Loucy (cell line): ENCODE measurements around the gene VPS13D.

Source experiments
- EZH2phosphoT487 ChIP-seq: fragments of 200-600 bp; IDR thresholded peaks from 2 replicates; pipeline ENCODE4 v1.6.1; 2018; ENCODE audit warnings: antibody characterized with exemption, mild to moderate bottlenecking, moderate library complexity, borderline replicate concordance
- TF ChIP-seq, protein P1 (sequence below): fragments of 200-600 bp; sonication (generic); conservative IDR thresholded peaks from 2 replicates; pipeline ENCODE4 v1.5.1; 2014; ENCODE audit warnings: mild to moderate bottlenecking, antibody characterized with exemption, low read length

DNA sequence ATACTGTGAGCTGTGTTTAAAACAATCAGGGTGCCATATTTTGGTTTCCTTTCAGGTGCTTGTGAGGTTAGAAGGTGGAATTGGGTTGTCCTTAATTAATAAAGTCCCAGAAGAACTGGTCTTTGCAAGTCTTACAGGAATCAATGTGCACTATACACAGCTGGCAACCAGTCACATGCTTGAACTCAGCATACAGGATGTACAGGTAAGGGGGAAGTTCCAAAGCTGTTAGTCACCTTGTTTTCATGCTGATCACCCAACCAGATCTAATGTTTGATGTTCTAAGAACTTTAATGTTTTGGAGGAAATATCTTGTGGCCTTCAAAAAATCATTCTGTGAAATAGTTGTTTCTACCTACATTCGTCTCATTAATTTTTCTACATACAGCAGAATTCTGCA, 156.3 kb downstream of the VPS13D start:
- TF ChIP-seq, protein P1, sequence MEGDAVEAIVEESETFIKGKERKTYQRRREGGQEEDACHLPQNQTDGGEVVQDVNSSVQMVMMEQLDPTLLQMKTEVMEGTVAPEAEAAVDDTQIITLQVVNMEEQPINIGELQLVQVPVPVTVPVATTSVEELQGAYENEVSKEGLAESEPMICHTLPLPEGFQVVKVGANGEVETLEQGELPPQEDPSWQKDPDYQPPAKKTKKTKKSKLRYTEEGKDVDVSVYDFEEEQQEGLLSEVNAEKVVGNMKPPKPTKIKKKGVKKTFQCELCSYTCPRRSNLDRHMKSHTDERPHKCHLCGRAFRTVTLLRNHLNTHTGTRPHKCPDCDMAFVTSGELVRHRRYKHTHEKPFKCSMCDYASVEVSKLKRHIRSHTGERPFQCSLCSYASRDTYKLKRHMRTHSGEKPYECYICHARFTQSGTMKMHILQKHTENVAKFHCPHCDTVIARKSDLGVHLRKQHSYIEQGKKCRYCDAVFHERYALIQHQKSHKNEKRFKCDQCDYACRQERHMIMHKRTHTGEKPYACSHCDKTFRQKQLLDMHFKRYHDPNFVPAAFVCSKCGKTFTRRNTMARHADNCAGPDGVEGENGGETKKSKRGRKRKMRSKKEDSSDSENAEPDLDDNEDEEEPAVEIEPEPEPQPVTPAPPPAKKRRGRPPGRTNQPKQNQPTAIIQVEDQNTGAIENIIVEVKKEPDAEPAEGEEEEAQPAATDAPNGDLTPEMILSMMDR, result no peak
- TF ChIP-seq EZH2phosphoT487, result no peak
